ENCODE results near the gene ZNF146. TPM values are rescaled to one million over a fixed set of nuclear protein-coding genes. Genes with fewer than 3 reads are reported as not detected.
"Not testable (repeated sequence)": the region's sequence is repeated elsewhere in the genome, so short reads cannot be mapped to it uniquely, and the experiment has no call there.

ZNF146 gene
- total RNA-seq, 1 donor from 2014 or later = 82.7 TPM

DNA sequence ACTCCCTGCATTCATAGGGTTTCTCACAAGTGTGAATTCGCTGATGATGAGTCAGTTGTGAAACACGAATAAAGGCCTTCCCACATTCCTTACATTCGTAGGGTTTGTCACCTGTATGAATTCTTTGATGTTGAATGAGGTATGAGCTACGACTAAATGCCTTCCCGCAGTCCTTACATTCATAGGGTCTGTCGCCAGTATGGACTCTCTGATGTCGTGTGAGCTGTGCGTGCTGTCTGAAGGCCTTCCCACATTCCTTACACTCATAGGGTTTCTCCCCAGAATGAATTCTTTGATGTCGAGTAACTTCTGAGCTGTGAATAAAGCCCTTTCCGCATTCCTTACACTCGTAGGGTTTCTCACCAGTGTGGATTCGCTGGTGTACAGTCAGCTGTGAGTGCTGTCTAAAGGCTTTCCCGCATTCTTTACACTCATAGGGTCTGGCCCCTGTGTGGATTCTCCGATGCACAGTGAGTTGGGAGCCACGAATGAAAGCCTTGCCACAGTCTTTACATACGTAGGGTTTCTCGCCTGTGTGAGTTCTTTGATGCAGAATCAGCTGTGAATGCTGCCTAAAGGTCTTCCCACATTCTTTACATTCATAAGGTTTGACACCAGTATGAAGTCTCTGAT is 32.2 kb upstream of the ZNF146 start:
- Mint-ChIP-seq H3K4me3 (ENCODE audit: unreplicated experiment) (peak overlapping the region; percentile 36), H3K36me3 (ENCODE audit: low read depth, unreplicated experiment) (peaks cover 22% of the 10 kb centered on the region), H3K4me1 (ENCODE audit: low read depth, unreplicated experiment) (peaks cover 9% of the 10 kb centered on the region), H3K9me3 (ENCODE audit: unreplicated experiment) (peaks cover 9% of the 10 kb centered on the region), H3K27ac (ENCODE audit: unreplicated experiment) (peak overlapping the region; percentile 93), H3K27me3 (ENCODE audit: low read depth, unreplicated experiment) (no peaks in the 10 kb centered on the region)
- H3K4me1 ChIP-seq (ENCODE audit: insufficient read depth, low read length) = peaks cover 3% of the 10 kb centered on the region
- no peaks in the 10 kb centered on the region for H3K79me2 ChIP-seq (ENCODE audit: insufficient read depth, low read length)
- FAIRE-seq (no peak), DNase-seq (ENCODE audit: low read depth) (peak; percentile 96)
- TF ChIP-seq, protein P1, sequence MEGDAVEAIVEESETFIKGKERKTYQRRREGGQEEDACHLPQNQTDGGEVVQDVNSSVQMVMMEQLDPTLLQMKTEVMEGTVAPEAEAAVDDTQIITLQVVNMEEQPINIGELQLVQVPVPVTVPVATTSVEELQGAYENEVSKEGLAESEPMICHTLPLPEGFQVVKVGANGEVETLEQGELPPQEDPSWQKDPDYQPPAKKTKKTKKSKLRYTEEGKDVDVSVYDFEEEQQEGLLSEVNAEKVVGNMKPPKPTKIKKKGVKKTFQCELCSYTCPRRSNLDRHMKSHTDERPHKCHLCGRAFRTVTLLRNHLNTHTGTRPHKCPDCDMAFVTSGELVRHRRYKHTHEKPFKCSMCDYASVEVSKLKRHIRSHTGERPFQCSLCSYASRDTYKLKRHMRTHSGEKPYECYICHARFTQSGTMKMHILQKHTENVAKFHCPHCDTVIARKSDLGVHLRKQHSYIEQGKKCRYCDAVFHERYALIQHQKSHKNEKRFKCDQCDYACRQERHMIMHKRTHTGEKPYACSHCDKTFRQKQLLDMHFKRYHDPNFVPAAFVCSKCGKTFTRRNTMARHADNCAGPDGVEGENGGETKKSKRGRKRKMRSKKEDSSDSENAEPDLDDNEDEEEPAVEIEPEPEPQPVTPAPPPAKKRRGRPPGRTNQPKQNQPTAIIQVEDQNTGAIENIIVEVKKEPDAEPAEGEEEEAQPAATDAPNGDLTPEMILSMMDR (IDR thresholded peaks at IDR 0.05; ENCODE audit: insufficient read depth, low read depth, low read length) = no peak
- no peak for TF ChIP-seq EZH2 (IDR thresholded peaks at IDR 0.05; ENCODE audit: insufficient read depth, low read length)
- H3K9me3 ChIP-seq (ENCODE audit: insufficient read depth, low read depth, low read length) = peaks cover 3% of the 10 kb centered on the region
- peak overlapping the region; percentile 68 for H3K9ac ChIP-seq (ENCODE audit: low read length)
- H4K20me1 ChIP-seq (ENCODE audit: insufficient read depth, low read length) = no peaks in the 10 kb centered on the region
- H3K27me3 ChIP-seq (ENCODE audit: insufficient read depth, low read length) = no peaks in the 10 kb centered on the region
- peak overlapping the region; percentile 26 for H2AFZ ChIP-seq (ENCODE audit: low read depth, low read length)
- peak overlapping the region; percentile 54 for H3K4me2 ChIP-seq (ENCODE audit: low read length)
- no peaks in the 10 kb centered on the region for H3K36me3 ChIP-seq (ENCODE audit: insufficient read depth, low read length)
- H3K27ac ChIP-seq (ENCODE audit: low read depth, low read length) = peak overlapping the region; percentile 80
- no peak overlapping the region for H3K4me3 ChIP-seq (ENCODE audit: insufficient read depth, low read depth, low read length)

DNA sequence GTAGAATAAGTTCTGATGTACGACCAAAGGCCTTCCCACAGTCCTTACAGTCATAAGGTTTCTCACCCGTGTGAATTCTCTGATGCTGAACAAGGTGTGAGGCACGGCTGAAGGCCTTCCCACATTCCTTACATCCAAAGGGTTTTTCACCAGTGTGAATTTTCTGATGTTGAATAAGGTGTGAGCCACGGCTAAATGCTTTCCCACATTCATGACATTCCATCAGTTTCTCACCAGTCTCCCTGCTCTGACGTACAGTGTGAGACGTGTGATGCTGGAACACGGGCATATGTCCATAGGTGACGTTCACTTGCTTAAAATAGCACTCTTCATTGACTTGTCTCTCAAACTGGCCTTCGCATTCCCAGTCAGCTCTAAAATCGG is 31.7 kb upstream of the ZNF146 start:
- peak overlapping the region; percentile 68 for H3K9ac ChIP-seq (ENCODE audit: low read length)
- H2AFZ ChIP-seq (ENCODE audit: low read depth, low read length) = no peak overlapping the region
- peak overlapping the region; percentile 54 for H3K4me2 ChIP-seq (ENCODE audit: low read length)
- DNase-seq (ENCODE audit: low read depth) (peak; percentile 85), FAIRE-seq (no peak)
- peaks cover 3% of the 10 kb centered on the region for H3K4me1 ChIP-seq (ENCODE audit: insufficient read depth, low read length)
- H3K9me3 ChIP-seq (ENCODE audit: insufficient read depth, low read depth, low read length) = peaks cover 3% of the 10 kb centered on the region
- H4K20me1 ChIP-seq (ENCODE audit: insufficient read depth, low read length) = no peaks in the 10 kb centered on the region
- peaks cover 9% of the 10 kb centered on the region for H3K9me3 Mint-ChIP-seq (ENCODE audit: unreplicated experiment)
- H3K27me3 ChIP-seq (ENCODE audit: insufficient read depth, low read length) = no peaks in the 10 kb centered on the region
- no peaks in the 10 kb centered on the region for H3K36me3 ChIP-seq (ENCODE audit: insufficient read depth, low read length)
- H3K4me3 Mint-ChIP-seq (ENCODE audit: unreplicated experiment) = peak overlapping the region; percentile 13
- peak overlapping the region; percentile 15 for H3K4me3 ChIP-seq (ENCODE audit: insufficient read depth, low read depth, low read length)
- TF ChIP-seq EZH2 (IDR thresholded peaks at IDR 0.05; ENCODE audit: insufficient read depth, low read length) = no peak
- TF ChIP-seq, protein P1 (IDR thresholded peaks at IDR 0.05; ENCODE audit: insufficient read depth, low read depth, low read length) = no peak
- H3K36me3 Mint-ChIP-seq (ENCODE audit: low read depth, unreplicated experiment) = peaks cover 22% of the 10 kb centered on the region
- H3K27me3 Mint-ChIP-seq (ENCODE audit: low read depth, unreplicated experiment) = no peaks in the 10 kb centered on the region
- peak overlapping the region; percentile 80 for H3K27ac ChIP-seq (ENCODE audit: low read depth, low read length)
- H3K4me1 Mint-ChIP-seq (ENCODE audit: low read depth, unreplicated experiment) = peaks cover 9% of the 10 kb centered on the region
- H3K79me2 ChIP-seq (ENCODE audit: insufficient read depth, low read length) = no peaks in the 10 kb centered on the region
- H3K27ac Mint-ChIP-seq (ENCODE audit: unreplicated experiment) = peak overlapping the region; percentile 93

DNA sequence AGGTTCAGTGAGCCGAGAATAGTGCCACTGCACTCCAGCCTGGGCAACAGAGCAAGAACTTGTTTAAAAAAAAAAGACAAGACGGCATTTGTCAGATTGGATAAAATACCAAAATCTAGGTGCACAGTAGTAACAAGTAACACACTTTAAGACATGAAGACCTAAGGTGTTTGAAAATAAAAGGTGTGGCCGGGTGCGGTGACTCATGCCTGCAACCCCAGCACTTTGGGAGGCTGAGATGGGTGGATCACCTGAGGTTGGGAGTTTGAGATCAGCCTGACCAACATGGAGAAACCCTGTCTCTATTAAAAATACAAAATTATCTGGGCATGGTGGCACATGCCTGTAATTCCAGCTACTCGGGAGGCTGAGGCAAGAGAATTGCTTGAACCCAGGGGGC is 28.2 kb upstream of the ZNF146 start:
- H3K9ac ChIP-seq (ENCODE audit: low read length); H3K4me1 Mint-ChIP-seq (ENCODE audit: low read depth, unreplicated experiment); H4K20me1 ChIP-seq (ENCODE audit: insufficient read depth, low read length); H3K27ac Mint-ChIP-seq (ENCODE audit: unreplicated experiment); FAIRE-seq; H3K27me3 ChIP-seq (ENCODE audit: insufficient read depth, low read length); H3K4me3 Mint-ChIP-seq (ENCODE audit: unreplicated experiment); H3K36me3 ChIP-seq (ENCODE audit: insufficient read depth, low read length); H3K79me2 ChIP-seq (ENCODE audit: insufficient read depth, low read length); H3K9me3 Mint-ChIP-seq (ENCODE audit: unreplicated experiment); H3K9me3 ChIP-seq (ENCODE audit: insufficient read depth, low read depth, low read length); H3K27me3 Mint-ChIP-seq (ENCODE audit: low read depth, unreplicated experiment); H2AFZ ChIP-seq (ENCODE audit: low read depth, low read length); DNase-seq (ENCODE audit: low read depth); H3K27ac ChIP-seq (ENCODE audit: low read depth, low read length); H3K4me1 ChIP-seq (ENCODE audit: insufficient read depth, low read length); H3K4me2 ChIP-seq (ENCODE audit: low read length); H3K4me3 ChIP-seq (ENCODE audit: insufficient read depth, low read depth, low read length): not testable (repeated sequence)
- H3K36me3 Mint-ChIP-seq (ENCODE audit: low read depth, unreplicated experiment) = peaks cover 24% of the 10 kb centered on the region
